ENCODE results near the gene MYBPC3.
"Not testable (repeated sequence)": the region's sequence is repeated elsewhere in the genome, so short reads cannot be mapped to it uniquely, and the experiment has no call there.

Gene MYBPC3

DNA sequence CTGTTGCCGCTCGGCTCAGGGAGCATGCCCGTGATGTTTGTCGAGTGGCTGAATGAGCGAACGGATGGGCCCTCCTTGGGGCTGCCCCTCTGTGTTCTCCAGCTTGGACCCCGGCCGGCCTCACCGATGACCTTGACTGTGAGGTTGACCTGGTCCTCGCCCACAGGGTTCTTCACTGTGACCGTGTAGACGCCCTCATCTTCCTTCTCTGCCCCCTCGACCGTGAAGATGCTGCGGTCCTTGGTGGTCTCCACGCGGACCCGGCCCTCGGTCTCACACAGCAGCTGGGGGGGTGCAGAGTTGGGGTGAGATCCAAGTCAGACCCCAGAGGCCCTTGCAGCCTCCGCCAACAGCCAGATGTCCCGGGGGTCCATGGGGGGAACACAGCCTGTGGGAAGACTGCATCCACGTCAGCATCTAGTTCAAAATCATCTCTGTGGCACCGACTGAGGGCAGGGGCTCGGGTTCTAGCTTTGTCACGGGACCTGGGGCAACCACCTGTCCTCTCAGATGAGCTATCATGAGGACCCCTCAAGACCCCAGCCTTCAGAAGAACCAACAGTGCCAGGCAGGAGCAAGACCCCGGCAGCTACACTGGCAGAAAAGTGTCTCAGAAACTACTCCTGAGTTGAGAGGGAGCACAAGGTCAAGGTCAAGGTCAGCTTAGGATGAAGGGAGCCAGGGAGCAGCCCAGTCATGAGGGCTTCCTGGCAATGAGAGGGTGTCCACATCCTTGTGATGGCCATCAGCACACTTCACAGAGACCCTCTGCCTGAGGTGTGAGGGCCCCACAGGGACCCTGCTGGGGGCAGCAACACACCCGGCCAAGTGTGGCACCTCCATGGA is 13.9 kb downstream of the MYBPC3 start:
- no peak for DNase-seq (ENCODE audit: low spot score)

DNA sequence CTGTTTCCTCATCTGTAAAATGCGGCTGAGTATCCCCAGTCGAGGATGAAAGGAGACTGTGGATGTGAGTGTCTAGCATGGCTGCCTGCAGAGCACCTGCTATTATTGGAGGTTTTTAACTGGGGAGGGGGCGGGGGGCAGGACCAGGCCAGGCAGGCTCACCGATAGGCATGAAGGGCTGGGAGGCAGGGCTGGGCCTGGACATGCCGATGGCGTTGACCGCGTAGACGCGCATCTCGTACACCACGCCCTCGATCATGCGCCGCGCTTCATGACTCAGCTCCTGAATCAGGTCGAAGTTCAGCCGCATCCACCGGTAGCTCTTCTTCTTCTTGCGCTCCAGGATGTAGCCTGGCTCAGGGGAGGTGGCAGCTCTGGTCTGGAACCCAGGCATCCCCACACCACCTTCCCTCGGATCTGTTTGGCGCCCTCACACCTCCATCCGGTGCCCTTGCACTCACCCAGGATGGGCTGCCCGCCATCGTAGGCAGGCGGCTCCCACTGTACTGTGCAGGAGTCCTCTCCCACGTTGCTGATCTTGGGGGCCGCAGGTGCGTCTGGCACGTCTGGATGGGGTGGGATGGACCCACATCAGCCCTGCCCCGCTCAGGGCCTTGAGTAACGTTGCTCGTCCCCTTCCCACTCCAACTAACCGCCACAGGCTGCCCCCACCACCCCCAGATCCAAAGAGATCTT is 15.1 kb downstream of the MYBPC3 start:
- no peak for DNase-seq (ENCODE audit: low spot score)

DNA sequence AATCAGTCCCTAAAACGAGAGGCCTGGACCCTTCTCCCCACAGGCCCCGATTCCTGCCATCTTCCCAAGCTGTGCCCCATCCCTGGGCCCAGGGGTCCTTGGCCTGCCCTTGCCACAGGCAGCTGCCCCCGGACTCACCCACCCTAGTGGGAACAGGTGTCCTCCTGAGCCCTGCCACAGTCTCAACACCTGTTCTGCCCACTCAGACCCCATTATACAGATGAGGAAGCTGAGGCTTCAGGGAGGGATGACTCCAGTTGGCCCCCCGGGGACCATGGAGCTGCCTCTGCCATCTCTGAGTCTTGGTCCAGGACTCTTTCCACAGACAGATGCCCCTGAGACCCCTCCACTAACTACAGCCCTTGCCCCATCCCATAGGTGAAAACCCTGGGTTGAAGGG is 15.9 kb downstream of the MYBPC3 start:
- DNase-seq (ENCODE audit: low spot score) = no peak

DNA sequence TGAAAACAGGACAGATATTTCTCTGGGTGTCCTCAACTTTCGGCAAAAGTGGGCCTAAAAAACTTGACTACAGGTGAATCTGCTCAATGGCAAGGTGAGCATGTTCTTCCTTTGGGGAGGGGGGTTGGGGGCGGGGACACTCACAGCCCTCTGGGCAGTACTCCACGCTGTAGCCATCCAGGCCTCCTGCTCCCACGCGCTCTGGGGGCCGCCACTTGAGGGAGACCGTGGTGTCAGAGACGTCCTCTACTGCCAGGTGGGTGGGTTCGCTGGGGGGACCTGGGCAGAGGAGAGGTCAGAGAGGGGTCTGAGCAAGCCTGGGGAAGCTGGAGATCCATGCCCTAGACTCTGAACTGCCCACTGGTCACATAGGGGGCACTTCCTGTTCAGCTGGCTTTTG is 16.8 kb downstream of the MYBPC3 start:
- DNase-seq (ENCODE audit: low spot score) = no peak

DNA sequence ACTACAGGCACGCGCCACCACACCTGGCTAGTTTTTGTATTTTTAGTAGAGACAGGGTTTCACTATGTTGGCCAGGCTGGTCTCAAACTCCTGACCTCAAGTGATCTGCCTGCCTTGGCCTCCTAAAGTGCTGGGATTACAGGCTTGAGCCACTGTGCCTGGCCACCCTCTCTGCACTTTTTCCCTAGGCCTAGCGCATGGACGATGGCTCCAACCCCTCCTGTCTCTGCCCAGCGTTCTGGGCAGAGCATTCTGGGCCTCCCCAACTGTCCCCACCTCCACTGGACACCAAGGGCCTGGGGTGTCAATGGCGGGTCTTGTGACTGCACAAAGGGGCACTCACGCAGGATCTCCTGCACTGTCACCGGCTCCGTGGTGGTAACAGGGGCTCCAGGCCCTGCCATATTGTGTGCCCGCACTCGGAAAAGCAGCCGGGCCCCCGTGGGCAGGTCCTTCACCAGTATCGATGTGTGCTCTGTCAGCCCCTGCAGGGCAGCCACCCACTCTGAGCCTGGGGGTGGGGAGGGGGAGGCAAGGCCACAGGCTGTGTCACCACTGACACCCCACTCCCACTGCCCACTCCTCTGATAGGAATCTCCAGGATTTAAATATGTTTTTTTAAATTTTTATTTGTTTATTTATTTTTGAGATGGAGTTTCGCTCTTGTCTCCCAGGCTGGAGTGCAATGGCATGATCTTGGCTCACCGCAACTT is 17.6 kb downstream of the MYBPC3 start:
- not testable (repeated sequence) for DNase-seq (ENCODE audit: low spot score)

DNA sequence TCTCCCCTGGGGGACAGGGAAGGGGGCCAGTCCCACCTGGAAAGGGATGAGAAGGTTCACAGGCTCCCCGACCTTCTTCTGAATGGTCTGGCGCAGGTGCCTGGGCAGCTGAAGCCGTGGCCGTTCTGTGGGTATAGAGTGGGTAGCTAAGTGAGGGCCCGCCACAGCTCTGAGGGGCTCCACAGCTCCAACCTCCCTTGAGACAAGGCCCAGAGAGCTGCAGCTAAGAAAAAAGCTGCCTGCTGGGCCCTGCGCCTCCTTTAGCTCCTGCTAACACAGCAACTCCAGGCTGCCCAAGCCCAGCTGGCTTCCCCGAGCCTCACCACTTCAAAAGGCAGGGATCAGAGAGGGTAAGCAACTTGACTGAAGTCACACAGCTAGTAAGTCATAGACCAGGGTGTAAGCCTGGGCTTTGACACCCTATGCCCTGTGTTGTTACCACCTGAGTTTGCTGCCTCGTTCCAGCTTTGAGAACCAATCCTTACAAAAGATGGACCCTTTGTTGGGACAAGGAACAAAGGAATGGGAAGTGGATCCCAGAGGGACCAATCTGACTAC is 18.5 kb downstream of the MYBPC3 start:
- DNase-seq (ENCODE audit: low spot score) = no peak

DNA sequence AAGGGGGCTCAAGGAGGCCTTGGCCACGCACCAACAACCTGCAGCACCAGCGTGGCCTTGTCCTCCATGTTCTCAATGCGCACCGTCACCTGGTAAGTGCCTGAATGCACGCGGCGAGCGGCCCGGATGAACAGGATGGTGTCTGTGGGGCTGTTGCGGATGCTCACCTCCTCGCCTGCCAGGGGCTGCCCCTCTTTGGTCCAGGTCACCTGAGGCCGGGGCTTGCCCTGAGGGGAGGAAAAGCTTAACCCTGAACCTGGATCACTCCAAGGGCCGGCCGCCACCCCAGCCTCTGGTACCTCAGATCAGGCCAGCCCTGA is 19.0 kb downstream of the MYBPC3 start:
- no peak for DNase-seq (ENCODE audit: low spot score)

DNA sequence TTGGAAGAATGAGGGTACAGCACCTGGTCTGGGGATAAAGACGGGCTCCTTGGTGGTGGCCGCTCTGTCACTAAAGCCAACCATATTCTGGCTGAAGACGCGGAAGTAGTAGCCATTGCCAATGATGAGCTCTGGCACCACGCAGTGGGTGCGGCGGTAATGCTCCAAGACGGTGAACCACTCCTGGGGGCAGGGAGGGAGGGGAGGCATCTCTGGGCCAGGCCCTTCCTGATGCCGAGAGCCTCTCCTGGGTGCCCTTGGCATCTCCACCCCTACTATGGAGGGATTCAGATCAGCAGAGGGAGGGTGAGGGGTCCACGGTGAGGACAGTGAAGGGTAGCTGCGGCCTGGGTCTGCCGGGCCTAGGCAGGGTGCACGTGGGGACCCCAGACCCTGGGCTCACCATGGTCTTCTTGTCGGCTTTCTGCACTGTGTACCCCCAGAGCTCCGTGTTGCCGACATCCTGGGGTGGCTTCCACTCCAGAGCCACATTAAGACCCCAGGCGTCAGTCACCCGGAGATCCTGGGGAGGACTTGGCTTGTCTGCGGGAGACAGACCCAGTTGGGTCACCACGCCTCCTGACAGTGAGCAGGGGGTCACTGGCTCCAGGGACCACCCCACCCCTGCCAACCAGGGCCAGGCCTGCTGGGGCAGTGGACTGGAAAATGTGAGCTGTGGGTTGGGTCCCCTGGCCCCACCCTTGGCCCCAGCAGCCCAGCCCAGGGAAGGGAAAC is 19.5 kb downstream of the MYBPC3 start:
- DNase-seq (ENCODE audit: low spot score) = no peak

DNA sequence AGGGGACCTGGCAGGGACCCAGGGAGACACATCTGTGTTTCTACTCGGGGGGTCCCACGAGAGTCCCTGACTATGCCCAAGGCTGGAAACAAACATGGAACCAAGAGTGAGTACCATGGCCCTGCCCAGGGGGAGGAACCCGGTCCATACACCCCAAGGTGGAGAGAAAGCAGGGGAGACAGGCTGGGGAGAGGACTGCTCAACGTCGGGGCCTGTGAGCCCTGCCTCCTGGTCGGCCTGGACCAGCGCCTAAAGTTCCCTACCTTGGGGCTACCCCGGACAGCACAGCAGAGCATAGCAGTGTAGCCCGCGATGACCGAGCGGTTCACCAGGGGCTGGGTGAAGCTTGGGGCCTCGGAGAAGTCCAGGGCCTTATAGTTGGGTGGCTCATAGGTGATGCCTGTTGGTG is 20.2 kb downstream of the MYBPC3 start:
- no peak for DNase-seq (ENCODE audit: low spot score)

DNA sequence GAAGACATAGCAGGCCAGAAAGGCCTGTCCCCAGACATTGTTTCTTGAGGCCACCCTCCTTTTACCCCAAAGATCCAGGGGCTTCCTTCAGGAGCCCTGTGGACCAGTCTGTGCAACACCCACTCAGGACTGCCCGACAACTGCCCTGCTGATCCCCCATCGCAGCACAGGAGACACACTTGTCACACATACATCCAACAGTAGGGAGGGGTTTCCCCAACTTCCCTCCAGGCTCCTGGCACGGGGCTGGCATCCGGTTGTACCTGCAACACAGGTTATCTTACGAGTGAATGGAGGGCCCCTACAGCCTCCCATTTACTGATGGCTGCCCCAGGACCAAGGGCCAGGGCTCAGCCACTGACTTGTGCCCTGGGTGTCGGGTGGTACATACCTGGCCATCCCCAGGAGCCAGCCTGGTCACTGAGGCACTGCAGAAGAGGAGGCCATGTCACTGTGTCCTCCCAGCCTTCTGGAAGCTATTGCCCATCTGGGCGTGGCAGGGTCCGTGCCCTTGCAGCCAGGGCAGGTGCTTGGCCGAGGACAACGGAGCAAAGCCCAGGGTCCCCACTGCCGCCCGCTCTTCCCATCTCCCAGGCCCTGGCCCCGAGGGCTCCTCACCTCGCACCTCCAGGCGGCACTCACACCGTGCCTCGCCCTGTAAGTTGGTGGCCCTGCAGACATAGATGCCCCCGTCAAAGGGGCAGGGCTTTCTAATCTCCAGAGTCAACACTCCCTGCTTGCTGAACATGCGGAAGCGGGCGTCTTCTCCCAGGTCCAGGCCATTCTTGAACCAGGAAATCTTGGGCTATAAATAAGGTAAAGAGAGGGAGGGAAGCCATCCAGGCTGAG is 20.8 kb downstream of the MYBPC3 start:
- no peak for DNase-seq (ENCODE audit: low spot score)

DNA sequence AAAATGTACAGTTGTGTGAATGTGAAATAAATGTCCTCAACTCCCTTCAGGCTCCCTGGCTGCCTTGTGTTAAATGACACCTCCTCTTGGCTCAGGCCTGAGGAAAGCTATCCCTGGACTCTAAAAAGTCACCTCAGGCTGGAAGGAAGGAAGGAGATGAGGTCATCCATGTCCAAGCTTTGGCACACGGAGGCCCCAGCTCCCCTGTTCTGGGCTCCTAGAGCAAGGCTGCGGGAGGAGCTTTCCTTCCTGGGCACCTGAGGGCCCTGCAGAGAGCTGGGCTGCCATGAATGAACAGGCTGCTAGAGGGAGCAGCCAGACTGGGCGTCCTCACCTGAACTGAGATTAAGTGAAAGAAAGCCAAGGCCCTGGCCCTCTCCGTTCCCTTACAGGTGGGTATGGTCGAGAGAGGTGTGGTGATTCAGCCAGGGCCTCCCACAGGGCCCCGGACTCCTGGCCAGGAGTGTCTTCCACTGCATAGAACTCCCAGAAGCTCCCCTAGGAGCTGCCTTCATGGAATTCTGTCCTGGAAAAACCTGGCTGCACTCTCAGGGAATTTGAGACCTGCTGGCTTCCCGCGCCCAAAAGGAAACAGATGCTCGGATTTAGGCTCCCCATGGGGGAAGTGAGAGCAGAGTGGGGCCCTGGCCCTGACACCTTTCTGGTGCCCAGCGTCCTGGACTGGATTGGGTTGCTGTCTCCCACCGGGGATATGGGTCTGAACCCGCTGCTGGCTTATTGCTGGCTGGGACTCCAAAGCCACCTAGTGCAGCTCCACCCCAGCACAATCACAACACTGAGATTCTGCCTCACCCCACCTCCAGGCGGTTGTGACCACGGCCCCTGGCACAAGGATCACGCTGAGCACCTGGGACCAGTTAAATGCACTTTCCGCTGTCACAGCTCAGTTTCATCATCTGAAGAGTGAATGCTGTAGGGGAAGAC is 22.2 kb downstream of the MYBPC3 start:
- DNase-seq (ENCODE audit: low spot score) = peak; percentile 30

DNA sequence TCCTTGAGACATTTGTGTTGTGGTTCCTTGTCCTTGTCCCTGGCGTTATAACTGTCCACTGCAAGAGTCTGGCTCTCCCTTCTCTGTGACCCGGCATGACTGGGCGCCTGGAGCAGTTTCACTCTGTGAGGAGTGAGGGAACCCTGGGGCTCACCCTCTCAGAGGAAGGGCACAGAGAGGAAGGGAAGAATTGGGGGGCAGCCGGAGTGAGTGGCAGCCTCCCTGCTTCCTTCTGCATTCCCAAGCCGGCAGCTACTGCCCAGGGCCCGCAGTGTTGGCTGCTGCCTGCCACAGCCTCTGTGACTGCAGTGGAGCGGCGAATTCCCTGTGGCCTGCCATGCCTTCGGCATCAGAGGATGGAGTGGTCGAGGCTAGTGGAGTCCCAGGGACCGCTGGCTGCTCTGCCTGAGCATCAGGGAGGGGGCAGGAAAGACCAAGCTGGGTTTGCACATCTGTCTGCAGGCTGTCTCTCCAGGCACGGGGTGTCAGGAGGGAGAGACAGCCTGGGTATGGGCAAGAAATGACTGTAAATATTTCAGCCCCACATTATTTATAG is 23.0 kb downstream of the MYBPC3 start:
- no peak for DNase-seq (ENCODE audit: low spot score)

DNA sequence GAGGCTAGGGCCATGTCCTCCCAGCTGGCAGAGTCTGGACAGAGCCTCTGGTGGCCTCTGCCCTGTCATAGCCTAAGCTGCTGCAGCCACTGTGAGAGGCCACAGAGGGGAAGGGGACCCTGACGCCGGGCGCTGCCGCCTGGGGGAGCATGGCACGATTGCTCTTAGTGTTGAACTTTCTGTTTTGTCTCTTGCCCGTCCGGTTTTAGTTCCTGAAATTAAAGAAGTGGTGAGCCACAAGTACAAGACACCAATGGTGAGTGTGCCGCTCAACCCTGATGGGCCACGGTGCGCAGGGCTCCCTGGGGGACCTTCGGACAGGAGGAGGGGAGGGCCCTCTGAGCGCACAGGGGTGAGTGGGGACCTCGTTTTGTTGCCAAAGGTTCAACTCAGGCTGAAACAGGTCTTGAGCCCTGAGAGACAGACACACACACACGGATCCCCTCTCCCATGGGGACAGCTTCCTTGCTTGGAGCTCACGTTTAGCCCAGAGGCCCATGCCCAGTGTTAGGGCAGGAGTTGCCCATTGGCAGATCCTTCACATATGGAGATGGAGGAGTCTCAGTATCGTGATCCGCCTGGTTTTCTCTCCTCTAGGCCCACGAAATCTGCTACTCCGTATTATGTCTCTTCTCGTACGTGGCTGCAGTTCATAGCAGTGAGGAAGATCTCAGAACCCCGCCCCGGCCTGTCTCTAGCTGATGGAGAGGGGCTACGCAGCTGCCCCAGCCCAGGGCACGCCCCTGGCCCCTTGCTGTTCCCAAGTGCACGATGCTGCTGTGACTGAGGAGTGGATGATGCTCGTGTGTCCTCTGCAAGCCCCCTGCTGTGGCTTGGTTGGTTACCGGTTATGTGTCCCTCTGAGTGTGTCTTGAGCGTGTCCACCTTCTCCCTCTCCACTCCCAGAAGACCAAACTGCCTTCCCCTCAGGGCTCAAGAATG is 23.8 kb downstream of the MYBPC3 start:
- no peak for DNase-seq (ENCODE audit: low spot score)

DNA sequence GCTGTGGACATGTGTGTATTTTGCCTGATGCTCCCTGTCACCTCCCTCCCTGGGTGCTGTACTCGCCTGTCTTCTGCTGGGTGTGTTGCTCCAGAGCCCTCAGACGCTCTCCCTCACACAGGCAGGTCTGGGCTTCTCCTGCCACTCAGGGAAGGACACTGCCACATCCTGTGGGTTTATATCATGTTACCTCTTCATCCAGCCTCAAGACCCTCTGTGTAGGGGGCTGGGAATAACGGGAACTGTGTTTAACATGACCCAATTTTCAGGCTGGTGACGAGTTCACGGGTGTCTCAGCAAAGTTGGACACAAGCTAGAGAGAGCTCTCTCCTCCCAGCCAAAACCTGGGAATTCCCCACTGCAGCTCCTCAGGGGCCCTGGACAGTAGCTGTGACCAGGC is 24.6 kb downstream of the MYBPC3 start:
- no peak for DNase-seq (ENCODE audit: low spot score)

DNA sequence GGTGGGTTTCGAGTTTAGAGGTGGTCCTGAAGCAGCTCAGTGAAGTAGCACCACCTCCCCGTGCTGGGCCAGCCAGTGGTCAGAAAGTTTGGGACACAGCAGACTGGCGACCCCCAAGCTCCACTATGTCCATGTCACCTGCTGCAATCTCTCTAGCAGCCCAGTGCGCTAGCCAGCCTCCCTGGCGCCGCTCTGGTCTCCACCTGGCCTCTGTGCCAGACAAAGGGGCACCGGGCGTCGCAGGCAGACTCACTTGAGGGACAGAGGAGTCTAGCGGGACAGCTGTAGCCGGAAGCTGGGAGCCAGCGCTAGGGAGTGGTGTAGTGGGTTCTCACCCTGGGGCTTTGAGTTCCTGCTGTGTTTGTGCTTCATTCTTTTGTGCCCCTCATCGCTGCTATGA is 25.5 kb downstream of the MYBPC3 start:
- DNase-seq (ENCODE audit: low spot score) = no peak

DNA sequence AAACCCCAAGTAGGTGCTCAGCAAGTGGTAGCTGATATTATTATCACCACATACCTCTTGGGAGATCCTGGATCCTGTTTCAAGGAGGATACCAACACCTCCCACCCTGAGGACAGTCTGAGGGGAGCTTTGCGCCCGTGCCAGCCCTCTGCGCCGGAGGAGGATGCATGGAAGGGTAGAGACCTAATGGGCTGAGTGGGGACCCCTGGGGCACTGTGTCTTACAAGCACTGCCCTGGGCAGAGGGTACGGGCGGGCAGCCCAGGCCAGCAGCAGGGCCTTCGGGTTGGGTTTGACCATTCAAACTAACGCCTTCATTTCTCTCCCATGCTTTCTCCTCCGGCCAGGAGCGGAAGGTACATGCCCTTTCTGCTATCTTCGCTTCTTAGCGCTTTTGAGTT is 26.3 kb downstream of the MYBPC3 start:
- no peak for DNase-seq (ENCODE audit: low spot score)

DNA sequence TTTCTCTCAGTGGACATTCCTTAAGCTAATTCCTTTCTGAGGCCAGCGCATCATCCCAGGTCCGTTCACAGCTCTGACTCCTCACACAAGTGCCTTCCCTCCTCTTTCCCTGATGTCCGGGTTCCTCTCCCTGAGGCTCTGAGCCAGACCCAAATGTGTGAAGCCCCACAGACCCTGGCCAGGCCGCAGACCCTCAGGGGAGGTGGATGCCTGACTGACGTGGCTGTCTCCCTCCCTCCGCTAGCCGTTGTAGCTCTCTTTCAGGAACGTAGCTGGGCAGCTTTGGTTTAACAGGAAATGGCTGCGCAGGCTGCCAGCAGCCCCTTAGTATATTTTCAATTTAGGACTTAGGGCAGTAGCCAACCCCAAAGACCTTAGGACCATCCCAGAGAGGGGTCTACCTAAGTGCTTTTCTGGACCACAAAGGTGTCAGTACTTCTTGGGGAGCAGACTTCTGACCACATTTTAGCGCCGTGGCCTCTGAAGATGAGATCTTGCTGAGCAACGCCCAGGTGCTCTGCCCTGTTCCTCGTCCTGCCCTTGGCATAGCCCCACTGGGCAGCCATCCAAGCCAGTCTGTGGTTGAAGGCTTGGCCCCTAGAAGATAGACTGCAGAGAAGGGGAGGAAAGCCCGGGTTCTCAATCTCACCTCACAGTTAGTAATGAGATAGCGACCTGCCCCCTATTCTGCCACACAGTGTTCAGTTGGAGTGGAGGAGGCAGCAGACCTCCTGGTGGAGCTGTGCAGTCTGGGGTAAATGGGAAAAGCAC is 27.0 kb downstream of the MYBPC3 start:
- no peak for DNase-seq (ENCODE audit: low spot score)

DNA sequence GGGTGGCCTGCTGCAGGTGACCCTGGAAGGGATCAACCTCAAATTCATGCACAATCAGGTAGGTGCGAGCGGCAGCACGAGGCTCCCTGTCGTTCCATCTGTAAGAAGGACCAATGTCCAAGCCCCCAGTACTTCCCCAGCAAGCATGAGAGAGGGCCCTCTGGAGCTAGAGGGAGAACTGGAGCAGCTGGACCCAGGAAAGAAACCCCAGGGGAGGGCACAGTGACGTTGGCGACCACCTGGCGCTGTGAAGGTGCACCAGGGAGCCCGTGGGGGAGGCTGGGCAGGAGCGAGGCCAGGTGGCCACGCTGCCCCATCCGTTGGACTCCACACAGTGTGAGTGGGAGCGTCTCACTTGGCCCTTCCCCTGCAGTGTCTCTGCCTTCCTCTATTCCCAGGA is 28.0 kb downstream of the MYBPC3 start:
- no peak for DNase-seq (ENCODE audit: low spot score)

Measured in AG08395 (cell line).